OCI-LY7 (cell line): ENCODE results near the gene SWT1. TPM values are rescaled to one million over a fixed set of nuclear protein-coding genes. Genes with fewer than 3 reads are reported as not detected.

Source experiments
- BruUV-seq: library from RNA; stranded (reverse); fragments of 400-500 nt; replicated peaks from 2 replicates; lab custom pipeline; 2021; lab: Mats Ljungman, UMichigan
- CTCF ChIA-PET: fragments of 300-600 bp; sonication (Branson Sonifier 250); formaldehyde crosslinking; loops from one replicate; lab custom pipeline; 2022; ENCODE audit warnings: antibody characterized with exemption; ENCODE audit not compliant: unreplicated experiment; lab: Charles Lee
- POLR2A ChIA-PET: fragments of 300-600 bp; sonication (Branson Sonifier 250); formaldehyde crosslinking; loops from one replicate; lab custom pipeline; 2022; ENCODE audit warnings: antibody characterized with exemption; lab: Charles Lee
- DNase-seq: peaks from one replicate; pipeline ENCODE4 v3.0.0-alpha.2; 2015; ENCODE audit warnings: low spot score
- H2AFZ ChIP-seq: fragments of 200-600 bp; sonication (generic), shearing (Covaris generic); 2 replicates; pipeline ENCODE4 v1.6.1; 2014; ENCODE audit warnings: mild to moderate bottlenecking, antibody characterized with exemption, low read length, moderate library complexity
- H3K27ac ChIP-seq: fragments of 200-600 bp; sonication (generic); 2 replicates; pipeline ENCODE4 v1.5.1; 2014; ENCODE audit warnings: mixed run types, low read depth, mild to moderate bottlenecking, moderate library complexity, low read length, inconsistent platforms; ENCODE audit not compliant: poor library complexity, severe bottlenecking
- H3K36me3 ChIP-seq: fragments of 200-600 bp; sonication (generic); 2 replicates; pipeline ENCODE4 v1.6.1; 2014; ENCODE audit warnings: mild to moderate bottlenecking, antibody characterized with exemption, low read length, moderate library complexity, mixed read lengths; ENCODE audit not compliant: insufficient read depth
- H3K4me1 ChIP-seq: fragments of 200-600 bp; sonication (generic); 2 replicates; pipeline ENCODE4 v1.5.1; 2014; ENCODE audit warnings: mild to moderate bottlenecking, low read length; ENCODE audit not compliant: insufficient read depth, poor library complexity, severe bottlenecking
- H3K4me2 ChIP-seq: fragments of 200-600 bp; sonication (generic); 2 replicates; pipeline ENCODE4 v1.6.1; 2014; ENCODE audit warnings: mild to moderate bottlenecking, low read length
- H3K4me3 ChIP-seq: fragments of 200-600 bp; sonication (generic); 2 replicates; pipeline ENCODE4 v1.5.1; 2014; ENCODE audit warnings: mild to moderate bottlenecking, low read depth, low read length; ENCODE audit not compliant: poor library complexity, severe bottlenecking
- H3K79me2 ChIP-seq: fragments of 200-600 bp; sonication (generic); 2 replicates; pipeline ENCODE4 v1.6.1; 2016; ENCODE audit warnings: low read depth, mild to moderate bottlenecking, low read length, moderate library complexity, mixed read lengths; ENCODE audit not compliant: insufficient read depth
- H3K9me2 ChIP-seq: fragments of 200-600 bp; sonication (generic); 2 replicates; pipeline ENCODE4 v1.6.1; 2016; ENCODE audit warnings: mild to moderate bottlenecking, low read length, mixed read lengths; ENCODE audit not compliant: insufficient read depth
- H3K9me3 ChIP-seq: fragments of 200-600 bp; sonication (generic); 2 replicates; pipeline ENCODE4 v1.6.1; 2014; ENCODE audit warnings: mild to moderate bottlenecking, mixed run types, low read length, mixed read lengths
- H4K20me1 ChIP-seq: fragments of 200-600 bp; sonication (generic); 2 replicates; pipeline ENCODE4 v1.6.1; 2014; ENCODE audit warnings: mild to moderate bottlenecking, antibody characterized with exemption, low read length, moderate library complexity, mixed read lengths; ENCODE audit not compliant: insufficient read depth
- EZH2phosphoT487 ChIP-seq: fragments of 200-600 bp; sonication (generic); IDR thresholded peaks from 2 replicates; pipeline ENCODE4 v1.6.1; 2018; ENCODE audit warnings: low read depth, borderline replicate concordance, mild to moderate bottlenecking, mixed run types, antibody characterized with exemption, low read length, moderate library complexity, mixed read lengths
- intact Hi-C: fragments of 100-400 bp; cut with micrococcal nuclease; formaldehyde crosslinking; loops from one replicate; pipeline ENCODE4 v1.10.0; 2022; ENCODE audit not compliant: unreplicated experiment
- total RNA-seq, 2 experiments: library from RNA; depleted of rRNA in 1 of 2; stranded (reverse); fragments of >200 nt in 1 of 2; shearing (Covaris generic) in 1 of 2; gene quantifications; 2 replicates each; pipeline ENCODE4 v1.2.3, GENCODE V29; 2014 to 2022
- TF ChIP-seq, protein P1 (sequence below): fragments of 200-600 bp; sonication (generic); conservative IDR thresholded peaks from 2 replicates; pipeline ENCODE4 v1.5.1; 2014; ENCODE audit warnings: mild to moderate bottlenecking, antibody characterized with exemption, low read length, moderate library complexity, mixed read lengths

SWT1 gene
- total RNA-seq, 2 experiments from 2014 or later: 2.1 to 2.6 TPM

GRCh38 chr1:185267701-185268100 lies 110.7 kb downstream of the SWT1 start:
- Histone ChIP-seq H3K4me3 (no peak overlapping the region), H4K20me1 (no peaks in the 10 kb centered on the region), H3K4me2 (no peak overlapping the region), H3K9me2 (no peaks in the 10 kb centered on the region), H3K4me1 (no peaks in the 10 kb centered on the region), H3K36me3 (no peaks in the 10 kb centered on the region), H3K79me2 (no peaks in the 10 kb centered on the region), H3K27ac (no peak overlapping the region), H3K9me3 (no peaks in the 10 kb centered on the region), H2AFZ (no peak overlapping the region)
- BruUV-seq: no TSS peak
- intact Hi-C loops: no loop called here
- CTCF ChIA-PET: no interaction called here
- TF ChIP-seq EZH2phosphoT487: no peak
- TF ChIP-seq, protein P1, sequence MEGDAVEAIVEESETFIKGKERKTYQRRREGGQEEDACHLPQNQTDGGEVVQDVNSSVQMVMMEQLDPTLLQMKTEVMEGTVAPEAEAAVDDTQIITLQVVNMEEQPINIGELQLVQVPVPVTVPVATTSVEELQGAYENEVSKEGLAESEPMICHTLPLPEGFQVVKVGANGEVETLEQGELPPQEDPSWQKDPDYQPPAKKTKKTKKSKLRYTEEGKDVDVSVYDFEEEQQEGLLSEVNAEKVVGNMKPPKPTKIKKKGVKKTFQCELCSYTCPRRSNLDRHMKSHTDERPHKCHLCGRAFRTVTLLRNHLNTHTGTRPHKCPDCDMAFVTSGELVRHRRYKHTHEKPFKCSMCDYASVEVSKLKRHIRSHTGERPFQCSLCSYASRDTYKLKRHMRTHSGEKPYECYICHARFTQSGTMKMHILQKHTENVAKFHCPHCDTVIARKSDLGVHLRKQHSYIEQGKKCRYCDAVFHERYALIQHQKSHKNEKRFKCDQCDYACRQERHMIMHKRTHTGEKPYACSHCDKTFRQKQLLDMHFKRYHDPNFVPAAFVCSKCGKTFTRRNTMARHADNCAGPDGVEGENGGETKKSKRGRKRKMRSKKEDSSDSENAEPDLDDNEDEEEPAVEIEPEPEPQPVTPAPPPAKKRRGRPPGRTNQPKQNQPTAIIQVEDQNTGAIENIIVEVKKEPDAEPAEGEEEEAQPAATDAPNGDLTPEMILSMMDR: no peak
- no peak for DNase-seq
- POLR2A ChIA-PET: no interaction called here

DNA sequence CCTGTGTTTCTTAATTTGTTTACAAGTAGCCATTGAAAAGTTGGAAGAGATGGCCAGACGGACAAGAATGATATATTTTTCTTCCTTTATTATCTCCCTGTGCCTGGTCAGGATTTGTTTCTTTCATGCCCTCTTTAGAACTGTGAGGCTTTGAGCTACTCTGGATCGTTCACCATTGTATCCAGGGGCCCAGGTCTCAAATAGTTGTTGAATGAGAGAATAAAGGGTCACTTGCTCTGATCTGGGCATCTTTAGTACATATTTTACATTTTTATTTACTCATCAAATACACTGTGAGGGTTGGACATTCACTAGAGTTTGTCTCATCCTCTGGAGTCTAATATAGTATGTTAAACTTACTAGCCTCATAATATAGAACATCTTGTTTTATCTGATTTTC lies 111.4 kb downstream of the SWT1 start:
- ChIA-PET CTCF (no interaction called here), POLR2A (interaction anchor here (0.7 to 1.1 kb wide), 3 partner anchors 11 to 319 kb away, joined by 3 to 8 read pairs (median 3); no protein-coding TSS in a partner anchor)
- no peak overlapping the region for H2AFZ ChIP-seq
- DNase-seq: no peak
- H3K9me3 ChIP-seq: no peaks in the 10 kb centered on the region
- no peaks in the 10 kb centered on the region for H3K36me3 ChIP-seq
- TF ChIP-seq, protein P1: no peak
- TF ChIP-seq EZH2phosphoT487: no peak
- no peaks in the 10 kb centered on the region for H4K20me1 ChIP-seq
- H3K4me1 ChIP-seq: no peaks in the 10 kb centered on the region
- intact Hi-C loops: no loop called here
- H3K4me2 ChIP-seq: no peak overlapping the region
- H3K79me2 ChIP-seq: no peaks in the 10 kb centered on the region
- no peak overlapping the region for H3K27ac ChIP-seq
- BruUV-seq: no TSS peak
- no peaks in the 10 kb centered on the region for H3K9me2 ChIP-seq
- H3K4me3 ChIP-seq: no peak overlapping the region

GRCh38 chr1:185271921-185272320 lies 115.0 kb downstream of the SWT1 start:
- BruUV-seq: no TSS peak
- Histone ChIP-seq H3K79me2 (no peaks in the 10 kb centered on the region), H3K4me2 (no peak overlapping the region), H3K27ac (no peak overlapping the region), H3K4me3 (no peak overlapping the region), H3K4me1 (no peaks in the 10 kb centered on the region), H3K9me2 (no peaks in the 10 kb centered on the region), H2AFZ (no peak overlapping the region), H3K9me3 (no peaks in the 10 kb centered on the region), H3K36me3 (no peaks in the 10 kb centered on the region), H4K20me1 (no peaks in the 10 kb centered on the region)
- ChIA-PET CTCF (no interaction called here), POLR2A (interaction anchor here (0.6 kb wide), 1 partner anchor 186 kb away, joined by 3 read pairs; no protein-coding TSS in a partner anchor)
- intact Hi-C loops: no loop called here
- no peak for DNase-seq
- TF ChIP-seq, protein P1: no peak
- TF ChIP-seq EZH2phosphoT487: no peak
